ENCODE measurements around the gene RIC3. TPM values are rescaled to one million over a fixed set of nuclear protein-coding genes. Genes with fewer than 3 reads are reported as not detected.

The RIC3 gene
- total and polyA plus RNA-seq, 2 of the 8 experiments (the other 6 are each of a cell fraction or from before 2014, with no cell fraction given), result 6.4 to 15.5 TPM

Other genes starting within 250 kb of the RIC3 start
- gene OR10A6, start 237.8 kb downstream of the RIC3 start, total RNA-seq (2021; fragmentation: NEBNext Ultra II Directional; extraction: Animal tissue kit (Norgen Biotek cat#: 25700)), result not detected in 2 replicates
- not detected in 2 replicates for gene OR10A6, start 237.8 kb downstream of the RIC3 start, polyA plus RNA-seq (2011; rRNA removed)
- not detected in 2 replicates for gene OR10A3, start 227.3 kb downstream of the RIC3 start, total RNA-seq (2021; fragmentation: NEBNext Ultra II Directional; extraction: Animal tissue kit (Norgen Biotek cat#: 25700))
- gene OR10A3, start 227.3 kb downstream of the RIC3 start, polyA plus RNA-seq (2011; rRNA removed), result not detected in 2 replicates
- 0.31 and 0.71 TPM in 2 replicates for gene NLRP10, start 203.6 kb downstream of the RIC3 start, total RNA-seq (2021; fragmentation: NEBNext Ultra II Directional; extraction: Animal tissue kit (Norgen Biotek cat#: 25700))
- 0.16 TPM in 1 of 2 replicates, not detected in the other for gene NLRP10, start 203.6 kb downstream of the RIC3 start, polyA plus RNA-seq (2011; rRNA removed)
- gene EIF3F, start 181.7 kb downstream of the RIC3 start, total RNA-seq (2021; fragmentation: NEBNext Ultra II Directional; extraction: Animal tissue kit (Norgen Biotek cat#: 25700)), result 385 and 388 TPM in 2 replicates
- 222 and 469 TPM in 2 replicates for gene EIF3F, start 181.7 kb downstream of the RIC3 start, polyA plus RNA-seq (2011; rRNA removed)
- gene TUB, start 87.8 kb downstream of the RIC3 start, total RNA-seq (2021; fragmentation: NEBNext Ultra II Directional; extraction: Animal tissue kit (Norgen Biotek cat#: 25700)), result 29.9 and 31.3 TPM in 2 replicates
- gene TUB, start 87.8 kb downstream of the RIC3 start, polyA plus RNA-seq (2011; rRNA removed), result 14.8 and 15.3 TPM in 2 replicates
- gene LMO1, start 94.9 kb upstream of the RIC3 start, total RNA-seq (2021; fragmentation: NEBNext Ultra II Directional; extraction: Animal tissue kit (Norgen Biotek cat#: 25700)), result not detected in 2 replicates
- 0.17 and 0.30 TPM in 2 replicates for gene LMO1, start 94.9 kb upstream of the RIC3 start, polyA plus RNA-seq (2011; rRNA removed)